Body of pancreas (tissue), 4 donors: ENCODE data around the gene ADAMTS7. TPM values are rescaled to one million over a fixed set of nuclear protein-coding genes. Genes with fewer than 3 reads are reported as not detected.
"Not testable (repeated sequence)": the region's sequence is repeated elsewhere in the genome, so short reads cannot be mapped to it uniquely, and the experiment has no call there.

Experiments
- ATAC-seq: fragments of 150-250 bp; one replicate; pipeline ENCODE4 v1.9.1; 2016
- DNase-seq, 4 donors: peaks; one replicate each; pipeline ENCODE4 v3.0.0-alpha.2; 2019
- H3K27ac ChIP-seq, 4 donors: fragments of 200-600 bp; sonication (generic); 1 replicate in 3 of 4; 2 replicates in 1 of 4; pipeline versions ENCODE4 v1.5.1 to v1.6.1; 2016 to 2019; ENCODE audit warnings: mild to moderate bottlenecking in 1 of 4, mixed read lengths in 1 of 4, moderate library complexity in 1 of 4
- H3K27me3 ChIP-seq, 2 donors: fragments of 200-600 bp; sonication (generic); one replicate each; pipeline ENCODE4 v1.6.0; 2016; ENCODE audit warnings: mild to moderate bottlenecking in 1 of 2
- H3K36me3 ChIP-seq, 2 donors: fragments of 200-600 bp; sonication (generic); replicated peaks in 1 of 2; 2 replicates each; pipeline ENCODE4 v1.5.1; 2016; ENCODE audit warnings: low read depth in 2 of 2; ENCODE audit not compliant: insufficient read depth in 1 of 2
- H3K4me1 ChIP-seq: fragments of 200-600 bp; sonication (generic); one replicate; pipeline ENCODE4 v1.6.0; 2016
- H3K4me3 ChIP-seq, 2 donors: fragments of 200-600 bp; sonication (generic); 1 replicate in 1 of 2; 2 replicates in 1 of 2; pipeline ENCODE4 v1.5.1; 2016 to 2019
- H3K9me3 ChIP-seq, 3 donors: fragments of 200-600 bp; sonication (generic); 1 replicate in 2 of 3; 2 replicates in 1 of 3; pipeline ENCODE4 v1.5.1; 2016
- POLR2A ChIP-seq, 3 donors: fragments of 450-650 bp; IDR thresholded peaks; one replicate each; pipeline ENCODE4 v1.6.1; 2016; ENCODE audit warnings: antibody characterized with exemption in 3 of 3, mild to moderate bottlenecking in 2 of 3
- WGBS, 2 donors: methylation state at CpG; one replicate each; pipeline ENCODE4 v1.1.5; 2017; 5-methylcytosine and 5-hydroxymethylcytosine counted together
- intact Hi-C: fragments of 100-400 bp; cut with DNase I; formaldehyde crosslinking; loops from one replicate; pipeline ENCODE4 v1.15.1; 2023
- total RNA-seq, 2 donors: library from RNA; depleted of rRNA; stranded (reverse); fragments of >200 nt; gene quantifications; one replicate each; pipeline ENCODE4 v1.1.0, GENCODE V29; 2016
- TF ChIP-seq, protein P1 (sequence below), 7 experiments: fragments of 450-650 bp in 4 of 7; fragments of 200-600 bp in 3 of 7; sonication (generic) in 3 of 7; IDR thresholded peaks; one replicate each; pipeline ENCODE4 v1.5.1; 2016 to 2019; ENCODE audit warnings: antibody characterized with exemption in 7 of 7

Gene ADAMTS7
- total RNA-seq, 2 donors from 2014 or later, result 0.33 to 2.1 TPM

DNA sequence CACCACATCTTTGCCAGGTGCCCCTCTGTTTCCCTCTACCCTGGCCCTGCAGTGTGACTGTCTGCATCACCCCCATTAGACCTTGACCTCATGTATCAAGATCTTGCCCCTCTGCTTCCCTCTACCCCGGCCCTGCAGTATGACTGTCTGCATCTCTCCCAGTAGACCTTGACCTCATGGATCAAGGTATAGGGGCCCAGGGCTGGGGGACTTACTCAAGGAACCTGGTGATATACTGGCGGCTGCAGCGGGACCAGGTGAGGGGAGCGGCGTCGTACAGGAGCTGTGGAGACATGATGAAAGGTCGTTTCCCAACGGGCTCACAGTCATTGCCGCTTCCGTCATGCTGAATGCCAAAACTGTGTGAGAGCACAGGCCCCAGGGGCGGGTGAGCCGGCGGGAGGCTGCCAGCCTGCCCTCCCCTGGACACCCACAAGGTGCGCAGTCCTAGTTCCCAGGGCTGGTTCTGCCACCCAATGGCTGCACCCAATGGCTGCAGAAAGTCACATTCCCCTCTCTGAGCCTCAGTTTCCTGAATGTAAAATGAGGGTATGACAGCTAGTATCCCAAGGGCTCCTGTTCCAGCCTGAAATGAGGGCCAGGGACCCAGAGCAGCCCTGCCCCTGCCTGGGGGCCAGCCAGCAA is 23.1 kb downstream of the ADAMTS7 start:
- DNase-seq (no peak), ATAC-seq (no peak)
- H3K4me3 ChIP-seq, result no peak overlapping the region
- H3K36me3 ChIP-seq, result no peaks in the 10 kb centered on the region
- H3K4me1 ChIP-seq, result no peaks in the 10 kb centered on the region
- no peak overlapping the region for H3K27ac ChIP-seq
- H3K27me3 ChIP-seq, result no peaks in the 10 kb centered on the region
- intact Hi-C loops, result no loop called here
- TF ChIP-seq, protein P1, sequence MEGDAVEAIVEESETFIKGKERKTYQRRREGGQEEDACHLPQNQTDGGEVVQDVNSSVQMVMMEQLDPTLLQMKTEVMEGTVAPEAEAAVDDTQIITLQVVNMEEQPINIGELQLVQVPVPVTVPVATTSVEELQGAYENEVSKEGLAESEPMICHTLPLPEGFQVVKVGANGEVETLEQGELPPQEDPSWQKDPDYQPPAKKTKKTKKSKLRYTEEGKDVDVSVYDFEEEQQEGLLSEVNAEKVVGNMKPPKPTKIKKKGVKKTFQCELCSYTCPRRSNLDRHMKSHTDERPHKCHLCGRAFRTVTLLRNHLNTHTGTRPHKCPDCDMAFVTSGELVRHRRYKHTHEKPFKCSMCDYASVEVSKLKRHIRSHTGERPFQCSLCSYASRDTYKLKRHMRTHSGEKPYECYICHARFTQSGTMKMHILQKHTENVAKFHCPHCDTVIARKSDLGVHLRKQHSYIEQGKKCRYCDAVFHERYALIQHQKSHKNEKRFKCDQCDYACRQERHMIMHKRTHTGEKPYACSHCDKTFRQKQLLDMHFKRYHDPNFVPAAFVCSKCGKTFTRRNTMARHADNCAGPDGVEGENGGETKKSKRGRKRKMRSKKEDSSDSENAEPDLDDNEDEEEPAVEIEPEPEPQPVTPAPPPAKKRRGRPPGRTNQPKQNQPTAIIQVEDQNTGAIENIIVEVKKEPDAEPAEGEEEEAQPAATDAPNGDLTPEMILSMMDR (IDR thresholded peaks at IDR 0.05), result no peak
- no peak for TF ChIP-seq POLR2A (IDR thresholded peaks at IDR 0.05)
- 55 to 86% methylated on average over 1 to 14 of the region's 14 CpGs for WGBS, 2 donors
- no peaks in the 10 kb centered on the region for H3K9me3 ChIP-seq

DNA sequence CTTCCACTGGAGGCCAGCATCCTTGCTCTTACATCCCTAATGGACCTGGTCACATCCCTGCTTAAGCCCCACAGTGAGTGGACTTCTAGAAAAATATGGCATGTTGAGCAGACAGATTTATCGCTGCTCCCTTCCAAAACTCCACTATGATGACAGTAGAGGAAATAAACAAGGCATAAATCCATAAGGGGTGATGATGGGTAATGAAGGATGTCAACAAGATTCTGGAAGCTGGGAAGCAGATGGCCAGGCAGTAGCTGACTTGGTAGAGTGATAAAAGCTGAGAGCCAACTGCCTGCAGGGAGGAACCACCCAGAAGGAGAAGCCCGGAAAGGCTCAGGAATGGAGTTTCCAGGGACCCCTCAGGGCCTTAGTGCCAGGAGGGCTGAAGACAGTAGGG is 28.9 kb downstream of the ADAMTS7 start:
- H3K4me1 ChIP-seq, intact Hi-C loops, H3K9me3 ChIP-seq, H3K27me3 ChIP-seq, ATAC-seq, DNase-seq, H3K27ac ChIP-seq, H3K36me3 ChIP-seq, H3K4me3 ChIP-seq: not testable (repeated sequence)
- 83 to 84% methylated on average over 1 to 2 of the region's 2 CpGs for WGBS, 2 donors

DNA sequence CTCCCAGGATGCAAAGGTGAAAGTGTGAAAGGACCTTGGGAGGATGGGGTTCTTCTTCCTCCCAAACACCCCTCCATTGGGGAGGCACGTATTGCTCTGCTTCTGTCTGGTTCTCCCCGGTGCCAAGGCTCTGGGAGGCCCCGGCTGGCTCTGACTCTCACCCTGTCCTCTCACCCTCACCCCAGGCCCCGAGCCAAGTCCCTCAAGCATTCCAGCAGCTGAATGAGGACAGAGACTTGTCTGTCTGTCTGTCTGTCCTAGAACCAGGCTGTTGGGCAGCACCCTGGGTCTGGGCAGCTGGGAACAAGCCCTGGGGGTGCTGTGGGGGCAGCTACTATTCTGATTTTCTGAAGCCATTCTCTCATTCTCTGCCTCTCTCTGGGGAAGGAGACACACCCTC is 29.9 kb downstream of the ADAMTS7 start:
- DNase-seq, intact Hi-C loops, ATAC-seq, H3K9me3 ChIP-seq, H3K36me3 ChIP-seq, H3K4me1 ChIP-seq, H3K27me3 ChIP-seq, H3K27ac ChIP-seq, H3K4me3 ChIP-seq: not testable (repeated sequence)
- 70% methylated on average over 4 of the region's 4 CpGs; no CpG with 5 or more reads in 1 of the 2 donors for WGBS, 2 donors

DNA sequence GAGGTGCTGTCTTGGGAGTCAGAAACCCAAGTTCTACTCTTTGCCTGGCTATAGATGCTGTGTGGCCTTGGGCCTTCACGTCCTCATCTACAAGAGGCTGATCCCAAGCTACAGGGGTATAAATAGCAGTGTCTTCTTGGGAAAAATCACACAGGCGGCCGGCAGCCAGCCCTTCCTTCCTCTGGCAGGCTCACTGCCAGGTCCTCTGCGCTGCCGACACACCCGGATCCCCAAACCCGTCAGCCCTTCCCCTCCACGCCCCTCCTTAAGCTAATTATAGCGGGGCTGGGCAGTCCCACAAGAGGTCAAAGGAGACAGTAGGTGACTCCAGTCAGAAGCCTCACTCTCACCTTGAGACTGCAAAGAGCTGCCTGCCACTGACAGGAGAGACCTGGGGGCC is 31.3 kb downstream of the ADAMTS7 start:
- H3K4me3 ChIP-seq, H3K4me1 ChIP-seq, H3K27me3 ChIP-seq, H3K9me3 ChIP-seq, H3K36me3 ChIP-seq, H3K27ac ChIP-seq, DNase-seq, intact Hi-C loops: not testable (repeated sequence)
- WGBS, 2 donors, result no CpG with 5 or more reads among the region's 9 CpGs
- ATAC-seq, result peak; percentile 25

DNA sequence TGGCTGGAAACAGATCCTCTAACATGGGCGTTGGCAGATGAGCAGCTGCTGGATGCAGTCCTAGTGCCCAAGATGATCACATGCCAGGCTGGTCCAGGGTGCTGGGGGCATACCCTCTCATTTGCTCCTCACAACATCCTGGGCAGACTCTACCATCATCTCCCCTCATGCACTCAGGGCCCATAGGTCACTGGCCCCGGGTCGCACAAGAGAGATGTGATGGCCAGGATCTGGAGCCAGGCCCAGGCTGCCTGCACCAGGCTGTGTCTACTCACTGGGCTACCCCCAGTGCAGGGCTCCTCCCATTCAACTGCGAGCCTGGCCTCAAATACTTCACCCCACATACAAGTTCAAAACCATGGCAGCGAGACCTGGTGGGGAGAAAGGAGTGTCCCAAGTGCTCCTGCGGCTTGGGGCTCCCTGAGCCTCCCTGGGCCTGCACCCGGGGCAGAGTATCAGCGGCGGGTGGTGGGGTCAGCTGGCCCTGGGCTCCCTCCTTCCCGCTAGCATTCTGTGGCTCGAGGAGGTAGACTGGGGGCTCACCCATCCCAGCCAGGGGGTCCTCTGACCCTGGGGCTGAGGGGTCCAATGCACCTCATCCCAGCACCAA is 32.0 kb downstream of the ADAMTS7 start:
- H3K4me3 ChIP-seq, H3K27me3 ChIP-seq, DNase-seq, ATAC-seq, H3K9me3 ChIP-seq, H3K36me3 ChIP-seq, intact Hi-C loops, H3K4me1 ChIP-seq, H3K27ac ChIP-seq: not testable (repeated sequence)
- WGBS, 2 donors, result 82% methylated on average over 9 of the region's 11 CpGs; no CpG with 5 or more reads in 1 of the 2 donors

DNA sequence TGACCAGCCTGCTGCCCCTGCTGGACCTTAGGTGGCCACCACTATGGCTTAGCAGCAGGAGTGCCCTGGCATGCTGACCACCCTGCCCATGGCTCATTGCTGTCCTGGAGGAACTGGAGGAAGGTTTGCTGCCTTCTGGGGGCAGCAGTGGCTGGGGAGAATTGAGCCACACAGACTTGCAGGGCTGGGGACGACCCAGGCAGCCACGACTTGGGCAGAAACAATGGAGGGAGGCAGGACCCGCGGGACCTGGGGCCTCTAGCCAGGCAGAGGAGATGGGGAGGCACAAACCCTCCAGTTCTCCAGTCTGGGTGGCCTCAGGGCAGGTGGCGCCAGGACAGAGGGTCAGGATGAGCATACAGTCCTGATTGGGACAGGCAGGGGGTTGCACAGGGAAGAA is 32.8 kb downstream of the ADAMTS7 start:
- DNase-seq (no peak), ATAC-seq (no peak)
- no peak overlapping the region for H3K4me3 ChIP-seq
- 75 to 77% methylated on average over 5 of the region's 5 CpGs for WGBS, 2 donors
- H3K27me3 ChIP-seq, result no peaks in the 10 kb centered on the region
- no peak overlapping the region for H3K27ac ChIP-seq
- H3K9me3 ChIP-seq, result no peaks in the 10 kb centered on the region
- no peaks in the 10 kb centered on the region for H3K4me1 ChIP-seq
- intact Hi-C loops, result no loop called here
- H3K36me3 ChIP-seq, result no peaks in the 10 kb centered on the region
- no peak for TF ChIP-seq POLR2A (IDR thresholded peaks at IDR 0.05)
- TF ChIP-seq, protein P1 (IDR thresholded peaks at IDR 0.05), result no peak

DNA sequence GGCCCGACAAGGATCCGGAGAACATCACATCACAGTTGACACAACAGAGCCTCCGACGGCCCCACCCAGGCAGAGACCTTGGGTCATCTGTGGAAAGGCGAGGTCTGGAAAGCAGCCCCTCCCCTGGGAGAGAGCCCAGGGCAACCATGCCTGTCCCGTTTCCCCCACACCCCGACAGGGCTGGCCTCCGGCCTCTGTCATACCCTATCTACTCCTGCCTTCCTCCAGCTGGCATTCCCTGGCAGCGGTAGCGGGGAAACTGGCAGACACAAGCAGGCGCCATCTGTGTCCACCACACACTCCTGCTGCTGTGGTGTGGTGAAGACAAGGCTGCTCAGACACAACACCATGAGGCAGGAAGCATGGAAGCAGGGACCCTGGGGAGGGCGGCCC is 33.3 kb downstream of the ADAMTS7 start:
- intact Hi-C loops, result not testable (repeated sequence)
- peak in 1 of 4 donors; percentile 4 for DNase-seq

DNA sequence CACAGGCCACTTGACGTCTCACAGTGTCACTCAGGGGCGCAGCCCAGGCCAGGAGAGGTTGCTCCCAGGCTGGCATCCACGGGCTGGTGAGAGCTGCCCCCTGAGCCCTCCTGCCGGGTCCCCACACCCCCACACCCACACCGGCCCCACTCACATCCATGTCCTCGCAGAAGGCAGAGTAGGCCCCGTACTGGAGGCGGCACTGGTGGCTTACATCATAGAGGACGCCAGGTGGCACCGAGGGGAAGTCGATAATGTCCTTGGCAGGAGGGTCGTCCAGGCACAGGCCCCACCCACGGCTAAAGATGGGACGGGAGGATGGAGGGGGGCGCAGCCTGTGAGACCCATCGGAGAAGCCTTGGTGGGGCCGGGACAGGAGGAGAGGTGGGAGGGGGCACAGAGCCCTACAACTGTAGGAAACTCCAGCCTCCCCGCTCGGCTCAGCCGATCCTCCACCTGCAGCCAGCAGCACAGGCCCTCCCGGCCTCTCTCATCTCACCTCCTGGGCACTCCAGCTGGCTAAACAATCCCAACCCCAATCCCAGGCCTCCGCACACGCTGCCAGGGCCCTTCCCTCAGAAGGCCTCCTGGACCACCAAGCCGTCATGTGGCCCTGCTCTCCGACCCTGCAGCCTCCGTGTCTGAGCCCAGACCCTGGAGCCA is 33.8 kb downstream of the ADAMTS7 start:
- WGBS, 2 donors, result 75 to 86% methylated on average over 17 to 25 of the region's 26 CpGs
- H3K36me3 ChIP-seq, ATAC-seq, H3K27me3 ChIP-seq, DNase-seq, H3K4me3 ChIP-seq, H3K27ac ChIP-seq, H3K4me1 ChIP-seq, intact Hi-C loops, H3K9me3 ChIP-seq: not testable (repeated sequence)

More for the DNA sequence above, 33.3 kb downstream of the ADAMTS7 start:
- H3K4me3 ChIP-seq, H3K4me1 ChIP-seq, ATAC-seq, H3K9me3 ChIP-seq, H3K36me3 ChIP-seq, H3K27me3 ChIP-seq, H3K27ac ChIP-seq: not testable (repeated sequence)
- WGBS, 2 donors, result 44 to 58% methylated on average over 9 to 11 of the region's 12 CpGs

DNA sequence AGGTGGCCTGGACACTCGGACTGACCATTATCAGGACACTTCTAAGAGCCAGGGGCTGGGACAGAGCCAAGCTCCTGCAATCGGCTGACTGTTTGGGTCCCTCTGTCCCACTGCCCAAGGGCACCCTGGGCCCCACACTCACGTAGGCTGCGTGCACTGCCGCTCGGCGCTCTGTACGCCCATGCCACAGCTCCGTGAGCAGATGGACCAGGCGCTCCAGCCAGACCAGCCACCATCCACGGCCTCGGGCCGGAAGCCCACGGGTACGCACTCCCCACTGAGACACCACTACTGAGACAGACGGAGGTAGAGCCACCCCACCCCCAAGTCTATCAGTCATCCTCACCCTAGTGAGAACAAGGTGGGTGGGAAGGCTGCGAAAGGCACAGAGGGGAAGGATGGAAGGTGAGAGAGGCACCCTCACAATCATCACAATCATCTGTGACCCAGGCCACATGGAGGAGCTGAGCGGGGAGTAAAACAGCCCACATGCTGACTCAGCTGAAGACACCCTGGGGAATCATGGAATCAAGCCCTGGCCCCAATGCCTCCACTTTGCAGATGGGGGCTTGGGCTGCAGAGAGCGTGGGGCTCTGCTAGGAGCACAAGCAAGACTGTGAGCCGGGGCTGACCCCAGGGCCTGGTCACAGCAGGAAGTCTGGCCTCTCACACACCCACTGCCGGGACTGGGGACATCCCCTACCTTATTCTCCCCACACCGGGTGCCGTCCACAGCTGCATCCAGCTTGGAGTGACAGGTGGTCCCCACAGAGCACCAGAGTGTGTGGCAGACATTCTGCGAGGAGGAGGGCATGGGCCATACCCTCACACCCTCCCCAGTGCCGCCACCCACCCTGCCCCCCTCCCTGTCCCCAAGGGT is 35.0 kb downstream of the ADAMTS7 start:
- H3K9me3 ChIP-seq, H3K36me3 ChIP-seq, DNase-seq, H3K4me3 ChIP-seq, H3K4me1 ChIP-seq, H3K27me3 ChIP-seq, intact Hi-C loops, H3K27ac ChIP-seq, ATAC-seq: not testable (repeated sequence)
- WGBS, 2 donors, result 88 to 89% methylated on average over 15 of the region's 25 CpGs
